T-cell (primary cell): ENCODE results near the gene GALNTL6. TPM values are rescaled to one million over a fixed set of nuclear protein-coding genes. Genes with fewer than 3 reads are reported as not detected.

Experiments
- ATAC-seq, 4 experiments: fragments of 200-7000 bp in 3 of 4; fragments of 150-1000 bp in 1 of 4; cut with Tn5 transposase; replicated peaks in 1 of 4; 1 replicate in 3 of 4; 2 replicates in 1 of 4; pipeline ENCODE4 v1.10.0; 2021; ENCODE audit warnings: moderate library complexity in 3 of 4, mild to moderate bottlenecking in 2 of 4, moderate number of reproducible peaks in 1 of 4
- CTCF ChIA-PET, 2 donors: fragments of 300-600 bp; sonication (Branson Sonifier 250); formaldehyde crosslinking; loops; one replicate each; lab custom pipeline; 2022; ENCODE audit warnings: antibody characterized with exemption in 2 of 2; lab: Charles Lee
- POLR2A ChIA-PET, 2 donors: fragments of 300-600 bp; sonication (Branson Sonifier 250); formaldehyde crosslinking; loops; one replicate each; lab custom pipeline; 2022; ENCODE audit warnings: antibody characterized with exemption in 2 of 2; lab: Charles Lee
- DNase-seq, 35 experiments: peaks; one replicate each; pipeline versions ENCODE4 v3.0.0 to v3.0.0-alpha.2; 2013 to 2023
- H3K27ac ChIP-seq: one replicate; pipeline ENCODE4 v1.5.1; 2013; ENCODE audit warnings: low read length
- H3K27me3 ChIP-seq, 2 experiments: replicated peaks in 1 of 2; 1 replicate in 1 of 2; 2 replicates in 1 of 2; pipeline versions ENCODE4 v1.6.1 to v1.7.0; 2013; ENCODE audit warnings: low read length in 1 of 2, mixed read lengths in 1 of 2; ENCODE audit not compliant: control insufficient read depth in 2 of 2, insufficient read depth in 2 of 2; ENCODE audit errors: extremely low read depth in 1 of 2
- H3K36me3 ChIP-seq, 2 donors: 1 replicate in 1 of 2; 2 replicates in 1 of 2; pipeline versions ENCODE4 v1.6.1 to v1.7.0; 2013; ENCODE audit warnings: low read length in 1 of 2; ENCODE audit not compliant: control insufficient read depth in 2 of 2, insufficient read depth in 1 of 2; ENCODE audit errors: extremely low read depth in 1 of 2
- H3K4me1 ChIP-seq, 2 experiments: 1 replicate in 1 of 2; 2 replicates in 1 of 2; pipeline versions ENCODE4 v1.6.1 to v1.7.0; 2013; ENCODE audit warnings: low read length in 2 of 2, mixed read lengths in 1 of 2; ENCODE audit not compliant: insufficient read depth in 2 of 2, control insufficient read depth in 1 of 2; ENCODE audit errors: extremely low read depth in 1 of 2
- H3K4me3 ChIP-seq, 2 donors: 1 replicate in 1 of 2; 2 replicates in 1 of 2; pipeline versions ENCODE4 v1.5.1 to v1.7.0; 2013; ENCODE audit warnings: mild to moderate bottlenecking in 2 of 2, low read length in 1 of 2, moderate library complexity in 1 of 2; ENCODE audit not compliant: control insufficient read depth in 1 of 2; ENCODE audit errors: extremely low read depth in 1 of 2
- H3K9me3 ChIP-seq: 2 replicates; pipeline ENCODE4 v1.7.0; 2013
- H3K27ac Mint-ChIP-seq, 2 donors: one replicate each; pipeline ENCODE4 v1.8.0; 2020 to 2021; ENCODE audit warnings: mild to moderate bottlenecking in 2 of 2, mixed read lengths in 2 of 2
- H3K27me3 Mint-ChIP-seq, 2 donors: one replicate each; pipeline ENCODE4 v1.8.0; 2021 to 2022; ENCODE audit warnings: mixed read lengths in 2 of 2
- H3K36me3 Mint-ChIP-seq: one replicate; pipeline ENCODE4 v1.8.0; 2021; ENCODE audit warnings: mixed read lengths
- H3K4me1 Mint-ChIP-seq, 3 donors: one replicate each; pipeline ENCODE4 v1.8.0; 2020 to 2022; ENCODE audit warnings: mixed read lengths in 3 of 3, mild to moderate bottlenecking in 1 of 3
- H3K4me3 Mint-ChIP-seq, 3 donors: one replicate each; pipeline ENCODE4 v1.8.0; 2020 to 2022; ENCODE audit warnings: mild to moderate bottlenecking in 3 of 3, mixed read lengths in 3 of 3, moderate library complexity in 3 of 3
- H3K9me3 Mint-ChIP-seq, 3 donors: one replicate each; pipeline ENCODE4 v1.8.0; 2020 to 2022; ENCODE audit warnings: mixed read lengths in 3 of 3
- WGBS: methylation state at CpG from one replicate; pipeline ENCODE4 v1.1.5; 2013; ENCODE audit warnings: missing lambda C conversion rate; ENCODE audit not compliant: insufficient coverage; 5-methylcytosine and 5-hydroxymethylcytosine counted together
- total RNA-seq, 35 experiments: library from RNA in 6 of 35; stranded (reverse) in 6 of 35; fragments of 120-200 nt in 1 of 35; gene quantifications; one replicate each; pipeline versions ENCODE4 v1.2.1 to v1.2.4 and lab custom pipeline; 2013 to 2026

The GALNTL6 gene
- total RNA-seq, 5 donors from 2014 or later (not counting 1 experiment from before 2014, with no cell fraction given): not detected

DNA sequence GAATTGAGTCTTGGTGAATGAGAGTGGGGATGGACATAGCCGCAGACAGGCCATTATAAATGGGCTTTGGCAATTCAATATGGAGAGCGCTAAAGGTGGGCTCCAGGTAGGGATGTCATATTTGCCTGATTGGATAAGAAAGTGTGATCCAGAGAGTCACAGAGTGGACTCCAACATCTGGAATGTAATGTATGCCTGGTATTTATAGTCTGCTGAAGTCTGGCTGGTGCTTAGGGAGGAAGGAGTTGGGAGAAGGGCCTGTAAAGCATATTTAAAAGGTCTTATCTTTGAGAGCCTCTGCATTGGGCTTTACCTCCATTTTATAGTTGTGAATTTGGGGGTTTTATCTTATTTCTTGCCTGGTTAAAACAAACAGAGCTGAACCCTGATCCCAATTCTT, 153.2 kb downstream of the GALNTL6 start:
- Histone ChIP-seq H3K4me1 (no peaks in the 10 kb centered on the region), H3K36me3 (no peaks in the 10 kb centered on the region), H3K27me3 (no peaks in the 10 kb centered on the region), H3K4me3 (no peak overlapping the region), H3K9me3 (no peaks in the 10 kb centered on the region), H3K27ac (no peak overlapping the region)
- ATAC-seq (no peak), DNase-seq (no peak)
- Mint-ChIP-seq H3K9me3 (peaks cover 3 to 16% (median 8%) of the 10 kb centered on the region in 3 donors), H3K4me3 (no peak overlapping the region), H3K27ac (no peak overlapping the region), H3K36me3 (no peaks in the 10 kb centered on the region), H3K27me3 (no peaks in the 10 kb centered on the region), H3K4me1 (no peaks in the 10 kb centered on the region)
- no CpG with 5 or more reads among the region's 2 CpGs for WGBS
- CTCF ChIA-PET: no interaction called here
- POLR2A ChIA-PET: no interaction called here

DNA sequence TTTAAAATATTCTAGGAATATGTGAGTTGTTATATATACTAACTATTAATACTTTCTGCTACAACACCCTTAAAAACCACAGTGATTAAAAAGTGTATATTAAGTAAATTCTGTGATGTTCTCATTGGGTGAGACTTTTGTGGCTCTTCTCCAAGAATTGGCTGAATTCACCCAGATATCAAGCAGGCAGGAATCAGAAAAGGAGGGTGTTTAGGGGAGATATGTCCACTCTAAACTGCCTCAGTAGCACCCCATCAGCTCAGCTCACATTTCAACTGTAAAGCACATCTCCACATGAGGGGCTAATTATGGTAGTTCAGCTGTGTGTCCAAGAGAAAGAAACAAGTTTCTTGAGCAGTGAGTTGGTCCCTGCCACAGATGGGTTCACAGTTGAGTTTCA, 165.0 kb downstream of the GALNTL6 start:
- POLR2A ChIA-PET: no interaction called here

GRCh38 chr4:171979461-171979860, 166.3 kb downstream of the GALNTL6 start:
- H3K4me1 ChIP-seq: no peaks in the 10 kb centered on the region

More for the DNA sequence above, 165.0 kb downstream of the GALNTL6 start:
- Mint-ChIP-seq H3K4me3 (no peak overlapping the region), H3K27ac (no peak overlapping the region), H3K36me3 (no peaks in the 10 kb centered on the region), H3K9me3 (peaks cover 3 to 10% (median 5%) of the 10 kb centered on the region in 3 donors), H3K4me1 (no peaks in the 10 kb centered on the region), H3K27me3 (no peaks in the 10 kb centered on the region)
- no peak for DNase-seq
- H3K9me3 ChIP-seq: no peaks in the 10 kb centered on the region
- H3K36me3 ChIP-seq: no peaks in the 10 kb centered on the region
- H3K4me1 ChIP-seq: no peaks in the 10 kb centered on the region
- no peaks in the 10 kb centered on the region for H3K27me3 ChIP-seq
- CTCF ChIA-PET: no interaction called here
- H3K4me3 ChIP-seq: no peak overlapping the region
- ATAC-seq: no peak
- H3K27ac ChIP-seq: no peak overlapping the region

GRCh38 chr4:171981185-171981584, 168.0 kb downstream of the GALNTL6 start:
- Histone ChIP-seq H3K9me3 (no peaks in the 10 kb centered on the region), H3K27me3 (no peaks in the 10 kb centered on the region), H3K27ac (no peak overlapping the region), H3K4me3 (no peak overlapping the region), H3K36me3 (no peaks in the 10 kb centered on the region), H3K4me1 (no peaks in the 10 kb centered on the region)
- Mint-ChIP-seq H3K9me3 (peaks cover 5 to 6% (median 5%) of the 10 kb centered on the region in 3 donors), H3K4me3 (no peak overlapping the region), H3K27ac (no peak overlapping the region), H3K27me3 (no peaks in the 10 kb centered on the region), H3K36me3 (no peaks in the 10 kb centered on the region), H3K4me1 (no peaks in the 10 kb centered on the region)
- DNase-seq (no peak), ATAC-seq (no peak)
- ChIA-PET POLR2A (no interaction called here), CTCF (no interaction called here)

More at GRCh38 chr4:171979461-171979860, 166.3 kb downstream of the GALNTL6 start:
- DNase-seq: no peak
- Mint-ChIP-seq H3K9me3 (peaks cover 5 to 7% (median 6%) of the 10 kb centered on the region in 3 donors), H3K36me3 (no peaks in the 10 kb centered on the region), H3K4me1 (no peaks in the 10 kb centered on the region), H3K27me3 (no peaks in the 10 kb centered on the region), H3K4me3 (no peak overlapping the region), H3K27ac (no peak overlapping the region)
- Histone ChIP-seq H3K4me3 (no peak overlapping the region), H3K27me3 (no peaks in the 10 kb centered on the region), H3K36me3 (no peaks in the 10 kb centered on the region), H3K27ac (no peak overlapping the region), H3K9me3 (no peaks in the 10 kb centered on the region)
- POLR2A ChIA-PET: no interaction called here
- ATAC-seq: no peak
- CTCF ChIA-PET: no interaction called here
- WGBS: 78% methylated on average over 1 of the region's 2 CpGs

GRCh38 chr4:171983935-171984805, 171.0 kb downstream of the GALNTL6 start:
- no peak overlapping the region for H3K4me3 ChIP-seq
- H3K27me3 ChIP-seq: no peaks in the 10 kb centered on the region
- Mint-ChIP-seq H3K27me3 (no peaks in the 10 kb centered on the region), H3K9me3 (peaks cover 9 to 16% (median 15%) of the 10 kb centered on the region in 3 donors), H3K27ac (no peak overlapping the region), H3K4me1 (no peaks in the 10 kb centered on the region), H3K4me3 (no peak overlapping the region), H3K36me3 (no peaks in the 10 kb centered on the region)
- H3K9me3 ChIP-seq: no peaks in the 10 kb centered on the region
- no peaks in the 10 kb centered on the region for H3K4me1 ChIP-seq
- 88% methylated on average over 3 of the region's 5 CpGs for WGBS
- H3K36me3 ChIP-seq: no peaks in the 10 kb centered on the region
- POLR2A ChIA-PET: no interaction called here
- H3K27ac ChIP-seq: no peak overlapping the region
- CTCF ChIA-PET: no interaction called here
- ATAC-seq (no peak), DNase-seq (no peak)

DNA sequence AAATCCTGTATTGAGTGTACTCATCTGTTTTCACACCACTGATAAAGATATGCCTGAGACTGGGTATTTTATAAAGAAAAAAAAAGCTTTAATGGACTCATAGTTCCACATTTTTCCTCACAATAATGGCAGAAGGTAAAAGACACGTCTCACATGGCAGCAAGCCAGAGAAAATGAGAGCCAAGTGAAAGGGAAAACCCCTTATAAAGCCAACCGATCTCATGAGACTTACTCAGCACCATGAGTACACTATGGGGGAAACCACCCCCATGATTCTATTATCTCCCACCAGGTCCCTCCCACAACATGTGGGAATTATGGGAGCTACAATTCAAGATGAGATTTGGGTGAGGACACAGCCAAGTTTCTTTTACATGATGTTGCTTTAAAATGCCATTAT, 171.9 kb downstream of the GALNTL6 start:
- WGBS: no CpG with 5 or more reads among the region's 2 CpGs
- Mint-ChIP-seq H3K9me3 (peaks cover 13 to 16% (median 15%) of the 10 kb centered on the region in 3 donors), H3K27ac (no peak overlapping the region), H3K4me3 (no peak overlapping the region), H3K27me3 (no peaks in the 10 kb centered on the region), H3K4me1 (no peaks in the 10 kb centered on the region), H3K36me3 (no peaks in the 10 kb centered on the region)
- no peaks in the 10 kb centered on the region for H3K36me3 ChIP-seq
- CTCF ChIA-PET: no interaction called here
- H3K9me3 ChIP-seq: no peaks in the 10 kb centered on the region
- DNase-seq: no peak
- no peak overlapping the region for H3K4me3 ChIP-seq
- no peaks in the 10 kb centered on the region for H3K27me3 ChIP-seq
- no peak for ATAC-seq
- no peaks in the 10 kb centered on the region for H3K4me1 ChIP-seq
- H3K27ac ChIP-seq: no peak overlapping the region
- POLR2A ChIA-PET: no interaction called here
